Mesendoderm (in vitro differentiated cells): ENCODE data around the gene LIAS.
"Not testable (repeated sequence)": the region's sequence is repeated elsewhere in the genome, so short reads cannot be mapped to it uniquely, and the experiment has no call there.

Source experiments
- DNase-seq: peaks from one replicate; pipeline ENCODE4 v3.0.0; 2013
- H2AK5ac ChIP-seq: 2 replicates; pipeline ENCODE4 v1.6.1; 2013; ENCODE audit warnings: low read length, inconsistent platforms
- H2BK120ac ChIP-seq: 2 replicates; pipeline ENCODE4 v1.6.1; 2013; ENCODE audit warnings: low read depth, mild to moderate bottlenecking, low read length, moderate library complexity, mixed read lengths
- H2BK15ac ChIP-seq: replicated peaks from 2 replicates; pipeline ENCODE4 v1.6.1; 2013; ENCODE audit warnings: low read depth, mild to moderate bottlenecking, moderate library complexity
- H2BK5ac ChIP-seq: 2 replicates; pipeline ENCODE4 v1.6.1; 2013; ENCODE audit warnings: low read length, inconsistent platforms
- H3K18ac ChIP-seq: 2 replicates; pipeline ENCODE4 v1.6.1; 2013; ENCODE audit warnings: mild to moderate bottlenecking, low read length, mixed read lengths
- H3K23ac ChIP-seq: one replicate; pipeline ENCODE4 v1.6.1; 2013; ENCODE audit warnings: low read length
- H3K27ac ChIP-seq: 2 replicates; pipeline ENCODE4 v1.5.1; 2013; ENCODE audit warnings: low read depth, mild to moderate bottlenecking, inconsistent platforms, low read length, moderate library complexity
- H3K27me3 ChIP-seq: 2 replicates; pipeline ENCODE4 v1.6.1; 2013; ENCODE audit warnings: low read length, control low read depth, mild to moderate bottlenecking, inconsistent platforms; ENCODE audit not compliant: insufficient read depth, poor library complexity
- H3K36me3 ChIP-seq: 2 replicates; pipeline ENCODE4 v1.6.1; 2013; ENCODE audit warnings: low read length, inconsistent platforms; ENCODE audit not compliant: control insufficient read depth, insufficient read depth
- H3K4ac ChIP-seq: one replicate; pipeline ENCODE4 v1.6.1; 2013; ENCODE audit warnings: low read depth, mild to moderate bottlenecking, low read length, moderate library complexity
- H3K4me1 ChIP-seq: 2 replicates; pipeline ENCODE4 v1.6.1; 2013; ENCODE audit warnings: low read depth, low read length, inconsistent platforms; ENCODE audit not compliant: control insufficient read depth
- H3K4me2 ChIP-seq: 2 replicates; pipeline ENCODE4 v1.6.1; 2013; ENCODE audit warnings: low read length
- H3K4me3 ChIP-seq: 2 replicates; pipeline ENCODE4 v1.5.1; 2013; ENCODE audit warnings: mild to moderate bottlenecking, low read length
- H3K56ac ChIP-seq: one replicate; pipeline ENCODE4 v1.6.1; 2013; ENCODE audit warnings: low read length
- H3K79me1 ChIP-seq: 2 replicates; pipeline ENCODE4 v1.6.1; 2013; ENCODE audit warnings: low read length, inconsistent platforms
- H3K79me2 ChIP-seq: 2 replicates; pipeline ENCODE4 v1.6.1; 2013; ENCODE audit warnings: mild to moderate bottlenecking, low read length; ENCODE audit not compliant: control insufficient read depth, insufficient read depth
- H3K9ac ChIP-seq: 2 replicates; pipeline ENCODE4 v1.6.1; 2013; ENCODE audit warnings: low read length, inconsistent platforms
- H4K5ac ChIP-seq: one replicate; pipeline ENCODE4 v1.6.1; 2013; ENCODE audit warnings: low read length
- H4K8ac ChIP-seq: one replicate; pipeline ENCODE4 v1.6.1; 2013; ENCODE audit warnings: low read depth, mild to moderate bottlenecking, control low read depth, low read length, moderate library complexity
- WGBS: extraction: QIAGEN DNeasy Blood & Tissue Kit; methylation state at CpG from one replicate; pipeline ENCODE4 v1.1.7; 2013; ENCODE audit warnings: low lambda C conversion rate, missing lambda C conversion rate; ENCODE audit not compliant: insufficient coverage; ENCODE audit errors: extremely low coverage; 5-methylcytosine and 5-hydroxymethylcytosine counted together

LIAS gene

GRCh38 chr4:39455486-39455885 lies 3.4 kb upstream of the LIAS start:
- peaks cover 33% of the 10 kb centered on the region for H3K79me2 ChIP-seq
- H3K4me3 ChIP-seq, result no peak overlapping the region

GRCh38 chr4:39456946-39457763 lies 1.7 kb upstream of the LIAS start:
- peak overlapping the region; percentile 95 for H3K4me3 ChIP-seq
- H3K27ac ChIP-seq, result no peak overlapping the region
- H3K9ac ChIP-seq, result peak overlapping the region; percentile 100
- H3K18ac ChIP-seq, result no peak overlapping the region
- peaks cover 33% of the 10 kb centered on the region for H3K79me2 ChIP-seq
- no peak overlapping the region for H2BK15ac ChIP-seq
- H2AK5ac ChIP-seq, result no peak overlapping the region
- peak overlapping the region; percentile 37 for H3K23ac ChIP-seq
- no peak for DNase-seq
- H4K5ac ChIP-seq, result no peak overlapping the region
- peaks cover 19% of the 10 kb centered on the region for H3K36me3 ChIP-seq
- WGBS, result no CpG with 5 or more reads among the region's 10 CpGs
- no peak overlapping the region for H2BK5ac ChIP-seq
- peak overlapping the region; percentile 96 for H3K56ac ChIP-seq
- no peak overlapping the region for H3K4ac ChIP-seq
- peak overlapping the region; percentile 90 for H3K4me2 ChIP-seq
- peaks cover 6% of the 10 kb centered on the region for H3K4me1 ChIP-seq
- H3K27me3 ChIP-seq, result no peaks in the 10 kb centered on the region
- peaks cover 9% of the 10 kb centered on the region for H3K79me1 ChIP-seq
- no peak overlapping the region for H4K8ac ChIP-seq
- no peak overlapping the region for H2BK120ac ChIP-seq

More at GRCh38 chr4:39455486-39455885, 3.4 kb upstream of the LIAS start:
- Histone ChIP-seq H3K4me1 (peaks cover 6% of the 10 kb centered on the region), H4K5ac (no peak overlapping the region), H2BK15ac (no peak overlapping the region), H2BK5ac (no peak overlapping the region), H3K4ac (no peak overlapping the region), H2BK120ac (no peak overlapping the region), H3K36me3 (peaks cover 22% of the 10 kb centered on the region), H3K9ac (no peak overlapping the region), H3K4me2 (peak overlapping the region; percentile 10), H3K18ac (no peak overlapping the region), H3K27me3 (no peaks in the 10 kb centered on the region), H2AK5ac (no peak overlapping the region), H3K79me1 (peaks cover 11% of the 10 kb centered on the region), H4K8ac (no peak overlapping the region), H3K23ac (no peak overlapping the region), H3K27ac (no peak overlapping the region), H3K56ac (no peak overlapping the region)
- no CpG with 5 or more reads among the region's 6 CpGs for WGBS
- no peak for DNase-seq

DNA sequence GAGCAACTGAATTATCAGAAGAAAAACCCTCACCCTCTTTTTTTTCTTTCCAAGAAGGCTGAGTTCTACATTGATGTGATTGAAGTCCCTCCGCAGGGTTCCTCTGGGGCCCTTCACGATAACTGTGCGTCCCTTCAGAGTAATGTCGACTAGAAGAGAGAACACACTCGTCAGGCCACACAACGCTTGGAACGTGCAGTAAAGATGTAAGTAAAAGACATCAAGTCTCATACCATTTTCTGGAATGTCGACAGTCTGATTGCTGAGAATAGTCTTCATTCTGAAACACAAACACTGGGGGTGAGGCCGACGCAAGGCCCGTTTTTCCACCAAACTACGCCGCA lies 723 bp upstream of the LIAS start:
- H3K36me3 ChIP-seq, result peaks cover 15% of the 10 kb centered on the region
- H3K4ac ChIP-seq, result peak overlapping the region; percentile 74
- H3K79me2 ChIP-seq, result peaks cover 33% of the 10 kb centered on the region
- H3K56ac ChIP-seq, result peak overlapping the region; percentile 96
- H3K4me1 ChIP-seq, DNase-seq, H3K27me3 ChIP-seq, H3K79me1 ChIP-seq, H2BK120ac ChIP-seq, H2BK15ac ChIP-seq: not testable (repeated sequence)
- WGBS, result no CpG with 5 or more reads among the region's 13 CpGs
- H3K4me3 ChIP-seq, result peak overlapping the region; percentile 95
- peak overlapping the region; percentile 72 for H2BK5ac ChIP-seq
- H4K8ac ChIP-seq, result peak overlapping the region; percentile 30
- H3K9ac ChIP-seq, result peak overlapping the region; percentile 100
- peak overlapping the region; percentile 21 for H4K5ac ChIP-seq
- H2AK5ac ChIP-seq, result peak overlapping the region; percentile 85
- peak overlapping the region; percentile 46 for H3K4me2 ChIP-seq
- peak overlapping the region; percentile 91 for H3K27ac ChIP-seq
- peak overlapping the region; percentile 72 for H3K23ac ChIP-seq
- H3K18ac ChIP-seq, result peak overlapping the region; percentile 81

- H3K27me3 ChIP-seq, result no peaks in the 10 kb centered on the region
- no peaks in the 10 kb centered on the region for H3K79me2 ChIP-seq
- H2BK15ac ChIP-seq, result no peak overlapping the region
- H3K4me2 ChIP-seq, result no peak overlapping the region
- H2AK5ac ChIP-seq, result no peak overlapping the region
- DNase-seq, result no peak
- no peaks in the 10 kb centered on the region for H3K36me3 ChIP-seq
- H3K4me1 ChIP-seq, result no peaks in the 10 kb centered on the region
- no peak overlapping the region for H2BK5ac ChIP-seq
- no CpG with 5 or more reads among the region's 2 CpGs for WGBS
- H3K9ac ChIP-seq, result no peak overlapping the region
- no peak overlapping the region for H3K4me3 ChIP-seq
- H4K8ac ChIP-seq, result no peak overlapping the region
- no peak overlapping the region for H2BK120ac ChIP-seq
- no peaks in the 10 kb centered on the region for H3K79me1 ChIP-seq
- no peak overlapping the region for H4K5ac ChIP-seq
- H3K23ac ChIP-seq, result no peak overlapping the region
- H3K56ac ChIP-seq, result no peak overlapping the region
- no peak overlapping the region for H3K18ac ChIP-seq
- no peak overlapping the region for H3K27ac ChIP-seq
- no peak overlapping the region for H3K4ac ChIP-seq
These were observed 6.1 kb downstream of the LIAS start for GRCh38 chr4:39464886-39465501.

GRCh38 chr4:39466747-39467146 lies 7.9 kb downstream of the LIAS start:
- H2BK120ac ChIP-seq, result no peak overlapping the region
- no peaks in the 10 kb centered on the region for H3K79me1 ChIP-seq
- no peak overlapping the region for H3K4ac ChIP-seq
- no peak overlapping the region for H3K9ac ChIP-seq
- no peak overlapping the region for H3K56ac ChIP-seq
- H3K4me1 ChIP-seq, result no peaks in the 10 kb centered on the region
- no peak overlapping the region for H4K8ac ChIP-seq
- no CpG with 5 or more reads among the region's 4 CpGs for WGBS
- no peak overlapping the region for H3K23ac ChIP-seq
- H3K27ac ChIP-seq, result no peak overlapping the region
- no peak overlapping the region for H2BK5ac ChIP-seq
- no peak overlapping the region for H4K5ac ChIP-seq
- no peak overlapping the region for H3K18ac ChIP-seq
- H3K4me3 ChIP-seq, result no peak overlapping the region
- peaks cover 1% of the 10 kb centered on the region for H3K36me3 ChIP-seq
- no peaks in the 10 kb centered on the region for H3K27me3 ChIP-seq
- H2BK15ac ChIP-seq, result no peak overlapping the region
- no peak for DNase-seq
- H3K79me2 ChIP-seq, result no peaks in the 10 kb centered on the region
- H2AK5ac ChIP-seq, result no peak overlapping the region
- H3K4me2 ChIP-seq, result no peak overlapping the region
